ENCODE measurements around the gene SERPINE1.

Gene SERPINE1

DNA sequence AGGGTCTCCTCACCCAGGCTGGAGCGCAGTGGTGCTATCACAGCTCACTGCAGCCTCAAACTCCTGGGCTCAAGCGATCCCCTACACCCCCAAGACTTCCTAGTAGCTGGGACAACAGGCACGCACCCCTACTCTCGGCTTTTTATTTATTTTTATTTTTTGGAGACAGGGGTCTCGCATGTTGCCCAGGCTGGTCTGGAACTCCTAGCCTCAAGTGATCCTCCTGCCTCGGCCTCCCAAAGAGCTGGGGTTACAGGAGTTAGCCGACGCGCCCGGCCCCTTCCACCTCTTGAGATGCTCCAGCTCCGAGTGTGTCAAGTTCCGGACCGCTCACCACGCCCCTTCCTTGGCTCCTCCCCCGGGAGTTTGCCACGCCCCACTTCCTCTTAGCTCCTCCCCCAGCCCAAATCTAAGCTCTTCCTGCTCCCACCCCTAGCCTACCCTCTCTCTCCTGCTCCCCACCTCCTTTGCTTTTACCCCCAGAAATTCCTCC is 46.9 kb downstream of the SERPINE1 start (continued):
- TF ChIP-seq ZNF610 (tag by site-specific recombination; IDR thresholded peaks at IDR 0.05; ENCODE audit: borderline replicate concordance) (peak; percentile 35; the same call in 1 of the 2 replicates), GLIS1 (tag by site-specific recombination; IDR thresholded peaks at IDR 0.05) (no peak), ZNF211 (tag by site-specific recombination; IDR thresholded peaks at IDR 0.05; ENCODE audit: low read depth) (no peak), ZNF23 (tag by site-specific recombination; IDR thresholded peaks at IDR 0.05; ENCODE audit: borderline replicate concordance) (no peak), ZNF37A (tag by site-specific recombination; IDR thresholded peaks at IDR 0.05) (no peak), TRIM28 (IDR thresholded peaks at IDR 0.05; ENCODE audit: borderline replicate concordance, low read length) (no peak), ZNF354C (tag by site-specific recombination; IDR thresholded peaks at IDR 0.05; ENCODE audit: borderline replicate concordance, low read depth) (0 out of 2 replicates have a peak, but pooled peaks have one; percentile 17), ZNF132 (tag by site-specific recombination; IDR thresholded peaks at IDR 0.05; ENCODE audit: borderline replicate concordance) (no peak), ZNF639 (tag by site-specific recombination; IDR thresholded peaks at IDR 0.05) (0 out of 2 replicates have a peak, but pooled peaks have one; percentile 35), PRDM1 (tag by site-specific recombination; IDR thresholded peaks at IDR 0.05) (no peak), ZNF704 (tag by site-specific recombination; IDR thresholded peaks at IDR 0.05) (no peak), ZNF324 (tag by site-specific recombination; IDR thresholded peaks at IDR 0.05) (peak; percentile 80; the same call in 1 of the 2 replicates), ZNF664 (tag by site-specific recombination; IDR thresholded peaks at IDR 0.05) (no peak), ZNF335 (tag by site-specific recombination; conservative IDR thresholded peaks at IDR 0.05) (peak; percentile 84), ZNF248 (tag by site-specific recombination; IDR thresholded peaks at IDR 0.05) (no peak), ZNF580 (tag by site-specific recombination; IDR thresholded peaks at IDR 0.05) (peak; percentile 29; the same call in 1 of the 2 replicates), ZNF645 (tag by site-specific recombination; IDR thresholded peaks at IDR 0.05) (no peak), SP3 (tag by site-specific recombination; IDR thresholded peaks at IDR 0.05) (peak; percentile 91), ZBTB17 (tag by site-specific recombination; IDR thresholded peaks at IDR 0.05) (peak; percentile 40; the same call in 1 of the 2 replicates), ZNF391 (tag by site-specific recombination; IDR thresholded peaks at IDR 0.05; ENCODE audit: borderline replicate concordance, low read depth) (no peak), ZNF600 (tag by site-specific recombination; IDR thresholded peaks at IDR 0.05) (no peak; the same call in none of the 2 replicates), ZFP41 (tag by site-specific recombination; IDR thresholded peaks at IDR 0.05; ENCODE audit: borderline replicate concordance) (no peak), ZNF398 (tag by site-specific recombination; IDR thresholded peaks at IDR 0.05) (peak; percentile 69), ZNF626 (tag by site-specific recombination; IDR thresholded peaks at IDR 0.05) (no peak), ZNF341 (tag by site-specific recombination; IDR thresholded peaks at IDR 0.05; ENCODE audit: low read depth) (peak; percentile 84), MZF1 (tag by site-specific recombination; IDR thresholded peaks at IDR 0.05; ENCODE audit: borderline replicate concordance) (no peak; the same call in 1 of the 2 replicates)
- TF ChIP-seq, protein P1, sequence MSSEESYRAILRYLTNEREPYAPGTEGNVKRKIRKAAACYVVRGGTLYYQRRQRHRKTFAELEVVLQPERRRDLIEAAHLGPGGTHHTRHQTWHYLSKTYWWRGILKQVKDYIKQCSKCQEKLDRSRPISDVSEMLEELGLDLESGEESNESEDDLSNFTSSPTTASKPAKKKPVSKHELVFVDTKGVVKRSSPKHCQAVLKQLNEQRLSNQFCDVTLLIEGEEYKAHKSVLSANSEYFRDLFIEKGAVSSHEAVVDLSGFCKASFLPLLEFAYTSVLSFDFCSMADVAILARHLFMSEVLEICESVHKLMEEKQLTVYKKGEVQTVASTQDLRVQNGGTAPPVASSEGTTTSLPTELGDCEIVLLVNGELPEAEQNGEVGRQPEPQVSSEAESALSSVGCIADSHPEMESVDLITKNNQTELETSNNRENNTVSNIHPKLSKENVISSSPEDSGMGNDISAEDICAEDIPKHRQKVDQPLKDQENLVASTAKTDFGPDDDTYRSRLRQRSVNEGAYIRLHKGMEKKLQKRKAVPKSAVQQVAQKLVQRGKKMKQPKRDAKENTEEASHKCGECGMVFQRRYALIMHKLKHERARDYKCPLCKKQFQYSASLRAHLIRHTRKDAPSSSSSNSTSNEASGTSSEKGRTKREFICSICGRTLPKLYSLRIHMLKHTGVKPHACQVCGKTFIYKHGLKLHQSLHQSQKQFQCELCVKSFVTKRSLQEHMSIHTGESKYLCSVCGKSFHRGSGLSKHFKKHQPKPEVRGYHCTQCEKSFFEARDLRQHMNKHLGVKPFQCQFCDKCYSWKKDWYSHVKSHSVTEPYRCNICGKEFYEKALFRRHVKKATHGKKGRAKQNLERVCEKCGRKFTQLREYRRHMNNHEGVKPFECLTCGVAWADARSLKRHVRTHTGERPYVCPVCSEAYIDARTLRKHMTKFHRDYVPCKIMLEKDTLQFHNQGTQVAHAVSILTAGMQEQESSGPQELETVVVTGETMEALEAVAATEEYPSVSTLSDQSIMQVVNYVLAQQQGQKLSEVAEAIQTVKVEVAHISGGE (tag by site-specific recombination; conservative IDR thresholded peaks at IDR 0.05; ENCODE audit: low read depth), result peak; percentile 37; the same call in 1 of the 2 replicates

Measured in HEK293 (cell line).